Measurements from ENCODE around the gene RBM17. TPM values are rescaled to one million over a fixed set of nuclear protein-coding genes. Genes with fewer than 3 reads are reported as not detected.

The RBM17 gene
- total RNA-seq, 1 experiment from 2014 or later: 160 TPM

DNA sequence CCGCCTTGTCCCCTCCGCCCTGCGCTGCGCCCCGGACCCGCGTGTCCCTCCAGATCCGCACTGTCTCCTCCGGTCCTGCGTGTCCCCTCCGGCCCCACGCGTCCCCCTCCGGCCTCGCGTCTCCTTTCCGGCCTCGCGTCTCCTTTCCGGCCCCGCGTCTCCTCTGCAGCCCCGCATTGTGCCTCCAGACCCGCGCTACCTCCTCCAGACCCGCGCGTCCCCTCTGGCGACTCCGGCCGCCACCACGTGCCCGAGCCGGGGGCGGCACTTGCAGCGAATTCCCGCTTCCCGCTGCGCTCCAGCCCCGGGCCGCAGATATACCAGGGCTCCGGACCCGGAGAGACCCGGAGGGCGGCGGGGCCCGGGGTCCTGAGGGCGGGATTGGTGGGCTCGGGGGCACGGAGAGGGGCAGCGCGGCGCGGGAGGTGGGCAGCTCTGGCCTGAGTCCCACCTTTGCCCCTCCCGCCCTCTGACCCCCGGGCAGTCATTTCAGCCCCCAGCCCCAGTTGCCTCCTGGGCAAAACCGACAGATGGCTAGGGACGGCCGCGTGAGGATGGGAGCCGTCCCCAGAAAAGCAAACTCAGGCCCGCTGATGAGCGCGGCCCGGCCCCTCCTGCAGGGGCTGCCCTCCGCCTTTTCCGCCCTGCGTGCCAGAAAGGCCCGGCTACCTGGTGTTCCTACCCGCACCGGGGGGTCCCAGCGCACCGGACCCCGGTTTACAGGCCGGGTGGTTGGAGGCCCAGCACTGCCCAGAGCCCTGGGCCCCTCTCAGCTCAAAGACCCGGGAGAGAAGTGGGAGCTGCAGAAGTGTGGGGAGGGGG, 56.5 kb downstream of the RBM17 start:
- ChIA-PET CTCF (interaction anchor here (1.1 to 1.8 kb wide), 4 partner anchors 40 to 256 kb away, joined by 3 to 9 read pairs (median 4); no protein-coding TSS in a partner anchor), POLR2A (interaction anchor here (1.0 kb wide), 1 partner anchor 17 kb away, joined by 3 read pairs; no protein-coding TSS in a partner anchor)
- peaks cover 24% of the 10 kb centered on the region for H3K4me1 Mint-ChIP-seq
- H3K9me3 Mint-ChIP-seq: no peaks in the 10 kb centered on the region
- H3K27ac Mint-ChIP-seq: no peak overlapping the region
- ATAC-seq (peak; percentile 41), DNase-seq (ENCODE audit: low spot score) (peak; percentile 61)
- peaks cover 26% of the 10 kb centered on the region for H3K27me3 Mint-ChIP-seq (ENCODE audit: low read depth)
- peak overlapping the region; percentile 70 for H3K4me3 Mint-ChIP-seq
- H3K36me3 Mint-ChIP-seq: no peaks in the 10 kb centered on the region
- TF ChIP-seq TP53 (CRISPR knock-in tag; IDR thresholded peaks at IDR 0.05): peak; percentile 81
- TF ChIP-seq, protein P1, sequence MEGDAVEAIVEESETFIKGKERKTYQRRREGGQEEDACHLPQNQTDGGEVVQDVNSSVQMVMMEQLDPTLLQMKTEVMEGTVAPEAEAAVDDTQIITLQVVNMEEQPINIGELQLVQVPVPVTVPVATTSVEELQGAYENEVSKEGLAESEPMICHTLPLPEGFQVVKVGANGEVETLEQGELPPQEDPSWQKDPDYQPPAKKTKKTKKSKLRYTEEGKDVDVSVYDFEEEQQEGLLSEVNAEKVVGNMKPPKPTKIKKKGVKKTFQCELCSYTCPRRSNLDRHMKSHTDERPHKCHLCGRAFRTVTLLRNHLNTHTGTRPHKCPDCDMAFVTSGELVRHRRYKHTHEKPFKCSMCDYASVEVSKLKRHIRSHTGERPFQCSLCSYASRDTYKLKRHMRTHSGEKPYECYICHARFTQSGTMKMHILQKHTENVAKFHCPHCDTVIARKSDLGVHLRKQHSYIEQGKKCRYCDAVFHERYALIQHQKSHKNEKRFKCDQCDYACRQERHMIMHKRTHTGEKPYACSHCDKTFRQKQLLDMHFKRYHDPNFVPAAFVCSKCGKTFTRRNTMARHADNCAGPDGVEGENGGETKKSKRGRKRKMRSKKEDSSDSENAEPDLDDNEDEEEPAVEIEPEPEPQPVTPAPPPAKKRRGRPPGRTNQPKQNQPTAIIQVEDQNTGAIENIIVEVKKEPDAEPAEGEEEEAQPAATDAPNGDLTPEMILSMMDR (IDR thresholded peaks at IDR 0.05): no peak
- TF ChIP-seq, protein P2, sequence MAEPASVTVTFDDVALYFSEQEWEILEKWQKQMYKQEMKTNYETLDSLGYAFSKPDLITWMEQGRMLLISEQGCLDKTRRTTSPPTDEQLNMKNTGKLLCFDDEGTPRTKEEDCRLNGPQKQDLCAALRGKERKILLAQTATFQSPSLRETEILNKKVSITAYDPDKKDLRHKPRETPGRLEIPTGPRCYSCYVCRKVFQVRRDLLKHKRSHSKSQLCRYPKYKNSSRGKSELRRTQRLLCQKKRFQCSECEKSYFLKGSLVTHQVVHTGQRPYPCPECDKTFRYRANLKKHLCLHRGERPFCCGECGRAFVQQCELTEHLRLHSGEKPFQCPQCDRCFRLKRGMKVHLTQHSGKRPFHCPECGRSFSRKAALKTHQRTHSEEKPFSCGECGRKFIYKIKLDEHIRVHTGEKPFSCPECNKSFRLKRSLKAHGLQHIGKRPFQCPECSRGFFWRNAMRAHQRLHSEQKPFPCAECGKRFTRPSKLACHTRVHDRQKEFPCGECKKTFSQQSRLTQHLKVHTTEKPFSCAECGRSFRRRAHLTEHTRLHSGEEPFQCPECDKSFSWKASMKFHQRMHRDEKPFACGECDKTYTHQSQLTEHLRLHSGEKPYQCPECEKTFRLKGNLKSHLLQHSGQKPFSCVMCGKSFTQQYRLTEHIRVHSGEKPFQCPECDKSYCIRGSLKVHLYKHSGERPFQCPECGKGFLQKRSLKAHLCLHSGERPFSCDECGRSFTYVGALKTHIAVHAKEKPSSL (CRISPR knock-in tag; conservative IDR thresholded peaks at IDR 0.05): no peak
- 0 out of 2 replicates have a peak, but pooled peaks have one; percentile 9 for TF ChIP-seq SP1 (CRISPR knock-in tag; conservative IDR thresholded peaks at IDR 0.05)
- TF ChIP-seq IRF2 (CRISPR knock-in tag; IDR thresholded peaks at IDR 0.05; ENCODE audit: borderline replicate concordance, low read depth): no peak
- TF ChIP-seq ZNF138 (CRISPR knock-in tag; conservative IDR thresholded peaks at IDR 0.05): no peak
- peak; percentile 69; the same call in 1 of the 2 replicates for TF ChIP-seq RELA (CRISPR knock-in tag; IDR thresholded peaks at IDR 0.05; ENCODE audit: borderline replicate concordance)
- no peak; the same call in 1 of the 2 replicates for TF ChIP-seq KAT7 (CRISPR knock-in tag; IDR thresholded peaks at IDR 0.05; ENCODE audit: borderline replicate concordance)
- 0 out of 2 replicates have a peak, but pooled peaks have one; percentile 38 for TF ChIP-seq SMAD4 (CRISPR knock-in tag; IDR thresholded peaks at IDR 0.05)
- TF ChIP-seq ZNF423 (CRISPR knock-in tag; IDR thresholded peaks at IDR 0.05): peak; percentile 69
- TF ChIP-seq, protein P3, sequence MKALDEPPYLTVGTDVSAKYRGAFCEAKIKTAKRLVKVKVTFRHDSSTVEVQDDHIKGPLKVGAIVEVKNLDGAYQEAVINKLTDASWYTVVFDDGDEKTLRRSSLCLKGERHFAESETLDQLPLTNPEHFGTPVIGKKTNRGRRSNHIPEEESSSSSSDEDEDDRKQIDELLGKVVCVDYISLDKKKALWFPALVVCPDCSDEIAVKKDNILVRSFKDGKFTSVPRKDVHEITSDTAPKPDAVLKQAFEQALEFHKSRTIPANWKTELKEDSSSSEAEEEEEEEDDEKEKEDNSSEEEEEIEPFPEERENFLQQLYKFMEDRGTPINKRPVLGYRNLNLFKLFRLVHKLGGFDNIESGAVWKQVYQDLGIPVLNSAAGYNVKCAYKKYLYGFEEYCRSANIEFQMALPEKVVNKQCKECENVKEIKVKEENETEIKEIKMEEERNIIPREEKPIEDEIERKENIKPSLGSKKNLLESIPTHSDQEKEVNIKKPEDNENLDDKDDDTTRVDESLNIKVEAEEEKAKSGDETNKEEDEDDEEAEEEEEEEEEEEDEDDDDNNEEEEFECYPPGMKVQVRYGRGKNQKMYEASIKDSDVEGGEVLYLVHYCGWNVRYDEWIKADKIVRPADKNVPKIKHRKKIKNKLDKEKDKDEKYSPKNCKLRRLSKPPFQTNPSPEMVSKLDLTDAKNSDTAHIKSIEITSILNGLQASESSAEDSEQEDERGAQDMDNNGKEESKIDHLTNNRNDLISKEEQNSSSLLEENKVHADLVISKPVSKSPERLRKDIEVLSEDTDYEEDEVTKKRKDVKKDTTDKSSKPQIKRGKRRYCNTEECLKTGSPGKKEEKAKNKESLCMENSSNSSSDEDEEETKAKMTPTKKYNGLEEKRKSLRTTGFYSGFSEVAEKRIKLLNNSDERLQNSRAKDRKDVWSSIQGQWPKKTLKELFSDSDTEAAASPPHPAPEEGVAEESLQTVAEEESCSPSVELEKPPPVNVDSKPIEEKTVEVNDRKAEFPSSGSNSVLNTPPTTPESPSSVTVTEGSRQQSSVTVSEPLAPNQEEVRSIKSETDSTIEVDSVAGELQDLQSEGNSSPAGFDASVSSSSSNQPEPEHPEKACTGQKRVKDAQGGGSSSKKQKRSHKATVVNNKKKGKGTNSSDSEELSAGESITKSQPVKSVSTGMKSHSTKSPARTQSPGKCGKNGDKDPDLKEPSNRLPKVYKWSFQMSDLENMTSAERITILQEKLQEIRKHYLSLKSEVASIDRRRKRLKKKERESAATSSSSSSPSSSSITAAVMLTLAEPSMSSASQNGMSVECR (CRISPR knock-in tag; IDR thresholded peaks at IDR 0.05; ENCODE audit: borderline replicate concordance): peak; percentile 86
- TF ChIP-seq ZNF219 (CRISPR knock-in tag; IDR thresholded peaks at IDR 0.05; ENCODE audit: borderline replicate concordance): no peak
- TF ChIP-seq, protein P4, sequence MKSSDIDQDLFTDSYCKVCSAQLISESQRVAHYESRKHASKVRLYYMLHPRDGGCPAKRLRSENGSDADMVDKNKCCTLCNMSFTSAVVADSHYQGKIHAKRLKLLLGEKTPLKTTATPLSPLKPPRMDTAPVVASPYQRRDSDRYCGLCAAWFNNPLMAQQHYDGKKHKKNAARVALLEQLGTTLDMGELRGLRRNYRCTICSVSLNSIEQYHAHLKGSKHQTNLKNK (CRISPR knock-in tag; IDR thresholded peaks at IDR 0.05): no peak
- TF ChIP-seq, protein P5, sequence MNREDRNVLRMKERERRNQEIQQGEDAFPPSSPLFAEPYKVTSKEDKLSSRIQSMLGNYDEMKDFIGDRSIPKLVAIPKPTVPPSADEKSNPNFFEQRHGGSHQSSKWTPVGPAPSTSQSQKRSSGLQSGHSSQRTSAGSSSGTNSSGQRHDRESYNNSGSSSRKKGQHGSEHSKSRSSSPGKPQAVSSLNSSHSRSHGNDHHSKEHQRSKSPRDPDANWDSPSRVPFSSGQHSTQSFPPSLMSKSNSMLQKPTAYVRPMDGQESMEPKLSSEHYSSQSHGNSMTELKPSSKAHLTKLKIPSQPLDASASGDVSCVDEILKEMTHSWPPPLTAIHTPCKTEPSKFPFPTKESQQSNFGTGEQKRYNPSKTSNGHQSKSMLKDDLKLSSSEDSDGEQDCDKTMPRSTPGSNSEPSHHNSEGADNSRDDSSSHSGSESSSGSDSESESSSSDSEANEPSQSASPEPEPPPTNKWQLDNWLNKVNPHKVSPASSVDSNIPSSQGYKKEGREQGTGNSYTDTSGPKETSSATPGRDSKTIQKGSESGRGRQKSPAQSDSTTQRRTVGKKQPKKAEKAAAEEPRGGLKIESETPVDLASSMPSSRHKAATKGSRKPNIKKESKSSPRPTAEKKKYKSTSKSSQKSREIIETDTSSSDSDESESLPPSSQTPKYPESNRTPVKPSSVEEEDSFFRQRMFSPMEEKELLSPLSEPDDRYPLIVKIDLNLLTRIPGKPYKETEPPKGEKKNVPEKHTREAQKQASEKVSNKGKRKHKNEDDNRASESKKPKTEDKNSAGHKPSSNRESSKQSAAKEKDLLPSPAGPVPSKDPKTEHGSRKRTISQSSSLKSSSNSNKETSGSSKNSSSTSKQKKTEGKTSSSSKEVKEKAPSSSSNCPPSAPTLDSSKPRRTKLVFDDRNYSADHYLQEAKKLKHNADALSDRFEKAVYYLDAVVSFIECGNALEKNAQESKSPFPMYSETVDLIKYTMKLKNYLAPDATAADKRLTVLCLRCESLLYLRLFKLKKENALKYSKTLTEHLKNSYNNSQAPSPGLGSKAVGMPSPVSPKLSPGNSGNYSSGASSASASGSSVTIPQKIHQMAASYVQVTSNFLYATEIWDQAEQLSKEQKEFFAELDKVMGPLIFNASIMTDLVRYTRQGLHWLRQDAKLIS (CRISPR knock-in tag; IDR thresholded peaks at IDR 0.05; ENCODE audit: borderline replicate concordance): no peak
- TF ChIP-seq, protein P6, sequence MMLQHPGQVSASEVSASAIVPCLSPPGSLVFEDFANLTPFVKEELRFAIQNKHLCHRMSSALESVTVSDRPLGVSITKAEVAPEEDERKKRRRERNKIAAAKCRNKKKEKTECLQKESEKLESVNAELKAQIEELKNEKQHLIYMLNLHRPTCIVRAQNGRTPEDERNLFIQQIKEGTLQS (CRISPR knock-in tag; conservative IDR thresholded peaks at IDR 0.05): no peak; the same call in 1 of the 2 replicates
- no peak for TF ChIP-seq CREM (CRISPR knock-in tag; IDR thresholded peaks at IDR 0.05)
- TF ChIP-seq, protein P7, sequence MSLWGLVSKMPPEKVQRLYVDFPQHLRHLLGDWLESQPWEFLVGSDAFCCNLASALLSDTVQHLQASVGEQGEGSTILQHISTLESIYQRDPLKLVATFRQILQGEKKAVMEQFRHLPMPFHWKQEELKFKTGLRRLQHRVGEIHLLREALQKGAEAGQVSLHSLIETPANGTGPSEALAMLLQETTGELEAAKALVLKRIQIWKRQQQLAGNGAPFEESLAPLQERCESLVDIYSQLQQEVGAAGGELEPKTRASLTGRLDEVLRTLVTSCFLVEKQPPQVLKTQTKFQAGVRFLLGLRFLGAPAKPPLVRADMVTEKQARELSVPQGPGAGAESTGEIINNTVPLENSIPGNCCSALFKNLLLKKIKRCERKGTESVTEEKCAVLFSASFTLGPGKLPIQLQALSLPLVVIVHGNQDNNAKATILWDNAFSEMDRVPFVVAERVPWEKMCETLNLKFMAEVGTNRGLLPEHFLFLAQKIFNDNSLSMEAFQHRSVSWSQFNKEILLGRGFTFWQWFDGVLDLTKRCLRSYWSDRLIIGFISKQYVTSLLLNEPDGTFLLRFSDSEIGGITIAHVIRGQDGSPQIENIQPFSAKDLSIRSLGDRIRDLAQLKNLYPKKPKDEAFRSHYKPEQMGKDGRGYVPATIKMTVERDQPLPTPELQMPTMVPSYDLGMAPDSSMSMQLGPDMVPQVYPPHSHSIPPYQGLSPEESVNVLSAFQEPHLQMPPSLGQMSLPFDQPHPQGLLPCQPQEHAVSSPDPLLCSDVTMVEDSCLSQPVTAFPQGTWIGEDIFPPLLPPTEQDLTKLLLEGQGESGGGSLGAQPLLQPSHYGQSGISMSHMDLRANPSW (CRISPR knock-in tag; conservative IDR thresholded peaks at IDR 0.05; ENCODE audit: low read depth): no peak
- peak; percentile 57; the same call in 1 of the 2 replicates for TF ChIP-seq TEAD1 (CRISPR knock-in tag; IDR thresholded peaks at IDR 0.05)
- 0 out of 2 replicates have a peak, but pooled peaks have one; percentile 23 for TF ChIP-seq ELF4 (CRISPR knock-in tag; IDR thresholded peaks at IDR 0.05; ENCODE audit: low read depth)
- no peak for TF ChIP-seq JUN (CRISPR knock-in tag; IDR thresholded peaks at IDR 0.05)
